Prostate gland (tissue), 2 donors: ENCODE measurements around the gene PARP9. TPM values are rescaled to one million over a fixed set of nuclear protein-coding genes. Genes with fewer than 3 reads are reported as not detected.

ENCODE experiments used
- DNase-seq: peaks from one replicate; pipeline ENCODE4 v3.0.0-alpha.2; 2019; ENCODE audit warnings: low spot score
- H3K27ac ChIP-seq, 2 donors: fragments of 200-600 bp; sonication (generic); 2 replicates each; pipeline ENCODE4 v1.5.1; 2017 to 2019
- H3K27me3 ChIP-seq: fragments of 200-600 bp; sonication (generic); replicated peaks from 2 replicates; pipeline ENCODE4 v1.5.1; 2019; ENCODE audit not compliant: insufficient read depth
- H3K36me3 ChIP-seq, 2 donors: fragments of 200-600 bp; sonication (generic); 1 replicate in 1 of 2; 2 replicates in 1 of 2; pipeline versions ENCODE4 v1.5.1 to v1.8.1; 2017 to 2019
- H3K4me1 ChIP-seq: fragments of 200-600 bp; sonication (generic); replicated peaks from 2 replicates; pipeline ENCODE4 v1.5.1; 2019
- H3K4me3 ChIP-seq, 2 donors: fragments of 200-600 bp; sonication (generic); 2 replicates each; pipeline ENCODE4 v1.5.1; 2017 to 2019
- H3K9me3 ChIP-seq: fragments of 200-600 bp; sonication (generic); 2 replicates; pipeline ENCODE4 v1.5.1; 2017
- POLR2A ChIP-seq: fragments of 450-650 bp; IDR thresholded peaks from one replicate; pipeline ENCODE4 v1.6.1; 2016; ENCODE audit warnings: antibody characterized with exemption, mild to moderate bottlenecking
- POLR2AphosphoS5 ChIP-seq: sonication (generic); formaldehyde crosslinking; IDR thresholded peaks from one replicate; pipeline ENCODE4 v1.6.1; 2017; ENCODE audit warnings: antibody characterized with exemption
- WGBS: methylation state at CpG from one replicate; pipeline ENCODE4 v1.1.5; 2018; 5-methylcytosine and 5-hydroxymethylcytosine counted together
- intact Hi-C: fragments of 100-400 bp; cut with DNase I; formaldehyde crosslinking; loops from one replicate; pipeline ENCODE4 v1.14.2; 2022
- total RNA-seq, 2 donors: library from RNA; depleted of rRNA; stranded (reverse); fragments of >200 nt; gene quantifications; one replicate each; pipeline ENCODE4 v1.1.0, GENCODE V29; 2016
- TF ChIP-seq, protein P1 (sequence below), 4 experiments: fragments of 200-600 bp in 2 of 4; fragments of 450-650 bp in 2 of 4; sonication (generic) in 2 of 4; IDR thresholded peaks; 1 replicate in 3 of 4; 2 replicates in 1 of 4; pipeline ENCODE4 v1.5.1; 2016 to 2019; ENCODE audit warnings: antibody characterized with exemption in 4 of 4, mild to moderate bottlenecking in 2 of 4, moderate library complexity in 2 of 4

Gene PARP9
- total RNA-seq, 2 donors from 2014 or later, result 30.4 to 41.7 TPM

DNA sequence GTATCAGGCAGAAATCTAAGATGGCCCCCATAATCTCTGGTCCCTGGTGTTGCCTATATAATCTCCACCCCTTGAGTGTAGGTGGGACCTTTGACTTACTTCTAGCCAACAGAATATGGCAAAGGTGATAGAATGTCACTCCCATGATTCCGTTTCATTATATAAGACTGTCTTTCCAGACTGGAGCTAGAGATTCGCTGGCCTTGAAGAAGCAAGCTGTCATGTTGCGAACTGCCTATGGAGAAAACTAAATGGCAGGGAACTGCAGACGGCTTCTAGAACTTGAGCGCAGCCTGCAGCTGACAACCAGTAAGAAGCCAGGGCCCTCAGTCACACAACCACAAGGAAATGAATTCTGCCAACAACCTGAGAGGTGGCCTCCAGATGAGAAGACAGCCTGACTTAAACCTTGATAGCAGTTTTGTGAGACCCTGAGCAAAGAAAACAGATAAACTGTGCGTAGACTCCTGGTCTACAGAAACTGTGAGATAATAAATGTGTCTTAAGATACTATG lies 47.2 kb downstream of the PARP9 start:
- Histone ChIP-seq H3K4me3 (no peak overlapping the region), H3K36me3 (no peaks in the 10 kb centered on the region), H3K4me1 (no peaks in the 10 kb centered on the region), H3K9me3 (no peaks in the 10 kb centered on the region), H3K27me3 (no peaks in the 10 kb centered on the region), H3K27ac (no peak overlapping the region)
- WGBS, result 87% methylated on average over 6 of the region's 6 CpGs
- DNase-seq, result no peak
- intact Hi-C loops, result loop anchor here (10.0 kb wide), 1 partner anchor 102 kb away; the partner anchor contains the start of gene WDR5B
- TF ChIP-seq, protein P1, sequence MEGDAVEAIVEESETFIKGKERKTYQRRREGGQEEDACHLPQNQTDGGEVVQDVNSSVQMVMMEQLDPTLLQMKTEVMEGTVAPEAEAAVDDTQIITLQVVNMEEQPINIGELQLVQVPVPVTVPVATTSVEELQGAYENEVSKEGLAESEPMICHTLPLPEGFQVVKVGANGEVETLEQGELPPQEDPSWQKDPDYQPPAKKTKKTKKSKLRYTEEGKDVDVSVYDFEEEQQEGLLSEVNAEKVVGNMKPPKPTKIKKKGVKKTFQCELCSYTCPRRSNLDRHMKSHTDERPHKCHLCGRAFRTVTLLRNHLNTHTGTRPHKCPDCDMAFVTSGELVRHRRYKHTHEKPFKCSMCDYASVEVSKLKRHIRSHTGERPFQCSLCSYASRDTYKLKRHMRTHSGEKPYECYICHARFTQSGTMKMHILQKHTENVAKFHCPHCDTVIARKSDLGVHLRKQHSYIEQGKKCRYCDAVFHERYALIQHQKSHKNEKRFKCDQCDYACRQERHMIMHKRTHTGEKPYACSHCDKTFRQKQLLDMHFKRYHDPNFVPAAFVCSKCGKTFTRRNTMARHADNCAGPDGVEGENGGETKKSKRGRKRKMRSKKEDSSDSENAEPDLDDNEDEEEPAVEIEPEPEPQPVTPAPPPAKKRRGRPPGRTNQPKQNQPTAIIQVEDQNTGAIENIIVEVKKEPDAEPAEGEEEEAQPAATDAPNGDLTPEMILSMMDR (IDR thresholded peaks at IDR 0.05), result no peak
- TF ChIP-seq POLR2AphosphoS5 (no peak), POLR2A (no peak)

DNA sequence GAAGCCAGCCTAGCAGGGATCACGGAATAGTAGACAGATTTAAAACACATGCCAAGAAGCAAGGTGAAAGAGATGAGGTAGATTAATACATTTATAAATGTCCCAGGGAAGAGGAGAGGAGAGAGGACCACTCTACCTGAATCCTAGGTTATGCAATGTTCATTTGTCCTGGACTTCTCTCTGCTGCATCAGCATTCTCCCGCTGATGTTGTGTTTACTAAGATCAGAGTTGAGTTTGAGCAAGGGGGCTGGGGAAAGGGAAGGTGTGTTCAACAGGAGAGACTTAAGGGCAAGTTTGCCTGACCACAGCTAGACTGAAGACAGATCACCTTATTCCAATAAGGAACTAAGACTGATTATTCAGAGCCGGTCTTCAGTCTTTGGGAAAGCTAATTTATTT lies 48.2 kb downstream of the PARP9 start:
- no peaks in the 10 kb centered on the region for H3K4me1 ChIP-seq
- TF ChIP-seq, protein P1 (IDR thresholded peaks at IDR 0.05), result no peak
- TF ChIP-seq POLR2A (no peak), POLR2AphosphoS5 (no peak)
- H3K4me3 ChIP-seq, result no peak overlapping the region
- intact Hi-C loops, result loop anchor here (10.0 kb wide), 1 partner anchor 101 kb away; the partner anchor contains the start of gene WDR5B
- no peak for DNase-seq
- no peak overlapping the region for H3K27ac ChIP-seq
- no peaks in the 10 kb centered on the region for H3K27me3 ChIP-seq
- no peaks in the 10 kb centered on the region for H3K9me3 ChIP-seq
- H3K36me3 ChIP-seq, result no peaks in the 10 kb centered on the region
- WGBS, result 98% methylated on average over 3 of the region's 3 CpGs

DNA sequence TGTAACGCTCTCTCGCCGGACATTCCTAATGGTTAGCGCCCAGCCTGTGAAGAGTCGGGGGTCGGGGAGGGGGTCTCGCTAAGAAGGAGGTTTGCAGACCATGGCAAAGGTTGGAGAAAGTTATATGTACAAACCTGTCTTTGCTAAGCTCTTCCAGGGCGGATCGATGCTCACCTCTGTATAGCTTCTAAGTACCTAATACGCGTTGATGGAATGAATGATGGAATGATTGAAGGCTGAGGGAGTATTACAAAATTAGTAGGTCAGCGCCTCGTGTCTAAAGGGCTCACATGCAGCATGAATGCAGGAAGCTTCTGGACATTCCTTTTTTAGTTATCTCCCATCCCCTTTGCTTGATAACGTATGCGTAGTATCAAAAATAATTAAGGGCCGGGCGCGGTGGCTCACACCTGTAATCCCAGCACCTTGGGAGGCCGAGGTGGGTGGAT lies 49.1 kb downstream of the PARP9 start:
- DNase-seq, result no peak
- no peak for TF ChIP-seq POLR2AphosphoS5
- TF ChIP-seq, protein P1 (IDR thresholded peaks at IDR 0.05), result no peak
- TF ChIP-seq POLR2A, result no peak
- H3K4me3 ChIP-seq, result peak overlapping the region; percentile 86 to 87
- WGBS, result 40% methylated on average over 19 of the region's 19 CpGs
- H3K36me3 ChIP-seq, result no peaks in the 10 kb centered on the region
- H3K4me1 ChIP-seq, result no peaks in the 10 kb centered on the region
- no peaks in the 10 kb centered on the region for H3K27me3 ChIP-seq
- H3K27ac ChIP-seq, result peak overlapping the region; percentile 92 to 96
- intact Hi-C loops, result loop anchor here (10.0 kb wide), 1 partner anchor 100 kb away; the partner anchor contains the start of gene WDR5B
- no peaks in the 10 kb centered on the region for H3K9me3 ChIP-seq

DNA sequence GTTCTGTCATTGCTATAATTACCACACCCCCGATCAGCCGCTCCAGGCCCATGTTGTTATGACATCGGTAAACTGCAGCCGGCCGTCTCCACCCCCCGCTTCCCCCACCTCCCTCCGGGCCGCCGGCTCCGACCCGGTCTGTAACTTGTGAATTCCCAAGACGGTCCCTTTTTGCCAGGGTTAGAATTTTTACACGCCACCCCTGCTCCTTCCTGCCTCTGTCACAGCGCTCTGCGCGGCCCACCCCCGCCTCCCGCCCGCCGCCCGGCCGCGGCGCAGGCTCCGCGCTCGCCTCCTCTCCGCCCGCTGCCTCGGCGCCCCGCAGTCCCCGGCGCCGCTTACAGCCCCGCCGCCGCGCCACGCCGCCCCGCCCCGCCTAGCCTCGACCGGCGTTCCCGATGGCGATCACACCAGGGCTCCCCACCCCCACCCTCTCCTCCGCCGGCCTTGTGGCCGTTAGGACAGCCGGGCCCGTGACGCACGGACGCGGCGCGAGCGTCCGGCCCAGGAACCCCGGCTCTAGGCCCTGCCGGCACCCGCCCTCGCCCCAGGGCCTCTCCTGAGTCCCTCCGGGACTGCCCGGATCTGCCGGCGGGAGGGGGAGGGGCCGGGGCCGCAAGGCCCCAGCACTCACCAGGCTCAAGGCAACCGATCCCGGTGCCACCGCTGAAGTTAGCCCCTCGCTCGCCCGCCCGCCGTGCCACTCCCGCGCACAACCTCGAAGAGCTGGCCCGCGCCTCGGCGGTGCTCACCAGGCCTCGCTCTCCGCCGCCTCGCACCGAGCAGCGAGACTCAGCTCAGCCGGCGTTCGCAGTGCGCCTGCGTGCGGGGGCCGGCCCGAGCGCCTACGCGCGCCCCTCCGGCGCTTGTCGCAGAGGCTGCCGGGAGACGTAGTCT lies 49.7 kb downstream of the PARP9 start, which contains the start of gene KPNA1:
Gene KPNA1, minus strand, starts transcription at position 817 of the 897 bp plus-strand sequence. CDS start 18,374 bp downstream, outside the sequence.
- no peaks in the 10 kb centered on the region for H3K4me1 ChIP-seq
- H3K27ac ChIP-seq, result peak within 1 kb of the TSS; percentile 92 to 96
- intact Hi-C loops, result loop anchor here (10.0 kb wide), 1 partner anchor 100 kb away; the partner anchor contains the start of gene WDR5B
- no peaks in the 10 kb centered on the region for H3K36me3 ChIP-seq
- H3K4me3 ChIP-seq, result peak within 1 kb of the TSS; percentile 86 to 87
- WGBS, result 1% methylated on average over 44 of the region's 109 CpGs
- H3K27me3 ChIP-seq, result no peaks in the 10 kb centered on the region
- DNase-seq, result peak; percentile 76
- TF ChIP-seq POLR2A, result peak; percentile 91
- TF ChIP-seq, protein P1 (IDR thresholded peaks at IDR 0.05), result no peak
- peak; percentile 85 for TF ChIP-seq POLR2AphosphoS5
- no peaks in the 10 kb centered on the region for H3K9me3 ChIP-seq
